WTC11 (cell line): ENCODE results near the gene EPN1. TPM values are rescaled to one million over a fixed set of nuclear protein-coding genes. Genes with fewer than 3 reads are reported as not detected.

Source experiments
- ATAC-seq: fragments of 200-7000 bp; cut with Tn5 transposase; 2 replicates; pipeline ENCODE4 v1.10.0; 2021; ENCODE audit warnings: mild to moderate bottlenecking, moderate library complexity
- CTCF ChIA-PET: fragments of 300-600 bp; sonication (Branson Sonifier 250); formaldehyde crosslinking; loops from one replicate; lab custom pipeline; 2021; ENCODE audit warnings: antibody characterized with exemption; lab: Charles Lee
- POLR2A ChIA-PET: fragments of 350-600 bp; sonication (Branson Sonifier 250); formaldehyde crosslinking; loops from one replicate; lab custom pipeline; 2021; ENCODE audit warnings: antibody characterized with exemption; lab: Charles Lee
- DNase-seq: peaks from one replicate; pipeline ENCODE4 v3.0.0; 2021; ENCODE audit warnings: low spot score
- H3K27ac Mint-ChIP-seq: 2 replicates; pipeline ENCODE4 v1.8.0; 2021; ENCODE audit warnings: mixed read lengths
- H3K27me3 Mint-ChIP-seq: 2 replicates; pipeline ENCODE4 v1.8.0; 2021; ENCODE audit warnings: low read depth, mild to moderate bottlenecking, moderate library complexity, mixed read lengths
- H3K36me3 Mint-ChIP-seq: 2 replicates; pipeline ENCODE4 v1.8.0; 2021; ENCODE audit warnings: mixed read lengths
- H3K4me1 Mint-ChIP-seq: 2 replicates; pipeline ENCODE4 v1.8.0; 2022; ENCODE audit warnings: mixed read lengths
- H3K4me3 Mint-ChIP-seq: 2 replicates; pipeline ENCODE4 v1.8.0; 2021; ENCODE audit warnings: mild to moderate bottlenecking, moderate library complexity, mixed read lengths
- H3K9me3 Mint-ChIP-seq: 2 replicates; pipeline ENCODE4 v1.8.0; 2021; ENCODE audit warnings: mixed read lengths
- ATF3 ChIP-seq: sonication (generic); formaldehyde crosslinking; conservative IDR thresholded peaks from 2 replicates; pipeline ENCODE4 v1.8.1; 2022; ENCODE audit warnings: mild to moderate bottlenecking, missing genetic modification reagents
- CREB1 ChIP-seq: sonication (generic); formaldehyde crosslinking; IDR thresholded peaks from 2 replicates; pipeline ENCODE4 v1.8.0; 2023; ENCODE audit warnings: mild to moderate bottlenecking, missing genetic modification reagents
- CTCF ChIP-seq: fragments of 200-600 bp; IDR thresholded peaks from 2 replicates; pipeline ENCODE4 v1.8.0; 2022; ENCODE audit warnings: antibody characterized with exemption
- EMX1 ChIP-seq: fragments of 250-450 bp; sonication (Bioruptor Pico); IDR thresholded peaks from 2 replicates; pipeline ENCODE4 v1.8.0; 2021; ENCODE audit warnings: mild to moderate bottlenecking
- ERG ChIP-seq: fragments of 250-450 bp; sonication (Bioruptor Pico); IDR thresholded peaks from 2 replicates; pipeline ENCODE4 v1.8.0; 2021; ENCODE audit warnings: mild to moderate bottlenecking
- ESRRA ChIP-seq: sonication (generic); formaldehyde crosslinking; IDR thresholded peaks from 2 replicates; pipeline ENCODE4 v1.8.1; 2022; ENCODE audit warnings: mild to moderate bottlenecking, missing genetic modification reagents, borderline replicate concordance
- FOXJ3 ChIP-seq: sonication (generic); formaldehyde crosslinking; IDR thresholded peaks from 2 replicates; pipeline ENCODE4 v1.9.0; 2021; ENCODE audit warnings: missing genetic modification reagents, mild to moderate bottlenecking, borderline replicate concordance
- FOXK1 ChIP-seq: sonication (generic); formaldehyde crosslinking; IDR thresholded peaks from 2 replicates; pipeline ENCODE4 v1.8.0; 2022; ENCODE audit warnings: mild to moderate bottlenecking, moderate library complexity, missing genetic modification reagents
- GABPB1 ChIP-seq: sonication (generic); formaldehyde crosslinking; IDR thresholded peaks from 2 replicates; pipeline ENCODE4 v1.8.1; 2023; ENCODE audit warnings: mild to moderate bottlenecking, missing genetic modification reagents
- HMGXB4 ChIP-seq: sonication (generic); formaldehyde crosslinking; IDR thresholded peaks from 2 replicates; pipeline ENCODE4 v1.8.1; 2023; ENCODE audit warnings: mild to moderate bottlenecking, moderate library complexity, missing genetic modification reagents
- JUN ChIP-seq: sonication (generic); formaldehyde crosslinking; IDR thresholded peaks from 2 replicates; pipeline ENCODE4 v1.8.0; 2023; ENCODE audit warnings: mild to moderate bottlenecking, missing genetic modification reagents
- NFE2L1 ChIP-seq: sonication (generic); formaldehyde crosslinking; IDR thresholded peaks from 2 replicates; pipeline ENCODE4 v1.8.1; 2023; ENCODE audit warnings: missing genetic modification reagents
- NR1H2 ChIP-seq: sonication (generic); formaldehyde crosslinking; IDR thresholded peaks from 2 replicates; pipeline ENCODE4 v1.9.0; 2021; ENCODE audit warnings: mild to moderate bottlenecking, moderate library complexity, missing genetic modification reagents
- TP53 ChIP-seq: sonication (generic); formaldehyde crosslinking; IDR thresholded peaks from 2 replicates; pipeline ENCODE4 v1.8.1; 2023; ENCODE audit warnings: mild to moderate bottlenecking, missing genetic modification reagents
- ZNF121 ChIP-seq: sonication (generic); formaldehyde crosslinking; IDR thresholded peaks from 2 replicates; pipeline ENCODE4 v1.8.0; 2023; ENCODE audit warnings: missing genetic modification reagents
- ZNF232 ChIP-seq: sonication (generic); formaldehyde crosslinking; IDR thresholded peaks from 2 replicates; pipeline ENCODE4 v1.8.0; 2022; ENCODE audit warnings: mild to moderate bottlenecking, missing genetic modification reagents
- ZNF281 ChIP-seq: sonication (generic); formaldehyde crosslinking; IDR thresholded peaks from 2 replicates; pipeline ENCODE4 v1.8.0; 2023; ENCODE audit warnings: mild to moderate bottlenecking, missing genetic modification reagents
- ZNF396 ChIP-seq: fragments of 250-450 bp; sonication (Bioruptor Pico); IDR thresholded peaks from 2 replicates; pipeline ENCODE4 v1.8.0; 2021; ENCODE audit warnings: mild to moderate bottlenecking, moderate library complexity, borderline replicate concordance
- ZNF416 ChIP-seq: fragments of 250-450 bp; sonication (Bioruptor Pico); IDR thresholded peaks from 2 replicates; pipeline ENCODE4 v1.9.0; 2021; ENCODE audit warnings: mild to moderate bottlenecking, inconsistent platforms
- ZNF512 ChIP-seq: sonication (generic); formaldehyde crosslinking; IDR thresholded peaks from 2 replicates; pipeline ENCODE4 v1.8.1; 2022; ENCODE audit warnings: missing genetic modification reagents, borderline replicate concordance
- ZNF532 ChIP-seq: fragments of 250-450 bp; sonication (Bioruptor Pico); IDR thresholded peaks from 2 replicates; pipeline ENCODE4 v1.9.0; 2021; ENCODE audit warnings: mild to moderate bottlenecking, borderline replicate concordance
- ZSCAN18 ChIP-seq: fragments of 250-450 bp; sonication (Bioruptor Pico); IDR thresholded peaks from 2 replicates; pipeline ENCODE4 v2.1.2; 2022; ENCODE audit warnings: mild to moderate bottlenecking, moderate library complexity
- total RNA-seq: library from RNA; stranded (reverse); gene quantifications from 3 replicates; pipeline ENCODE4 v1.2.3, GENCODE V29; 2021

The EPN1 gene
- total RNA-seq, 1 experiment from 2014 or later = 234 TPM

- ChIA-PET CTCF (interaction anchor here (0.6 kb wide), 1 partner anchor 80 kb away, joined by 3 read pairs; no protein-coding TSS in a partner anchor), POLR2A (no interaction called here)
- Mint-ChIP-seq H3K4me1 (no peaks in the 10 kb centered on the region), H3K36me3 (peaks cover 34% of the 10 kb centered on the region), H3K27ac (no peak overlapping the region), H3K9me3 (no peaks in the 10 kb centered on the region), H3K27me3 (no peaks in the 10 kb centered on the region), H3K4me3 (no peak overlapping the region)
- no peak for DNase-seq
- no peak for TF ChIP-seq ZNF121 (CRISPR knock-in tag)
- TF ChIP-seq CREB1 (CRISPR knock-in tag) = no peak
- no peak for TF ChIP-seq ATF3 (CRISPR knock-in tag)
- no peak for TF ChIP-seq FOXK1
- no peak for TF ChIP-seq ZNF232 (CRISPR knock-in tag)
- TF ChIP-seq ESRRA = no peak
- no peak for TF ChIP-seq EMX1 (CRISPR knock-in tag)
- no peak for ATAC-seq
Observed at GRCh38 chr19:55697698-55698097, 22.7 kb downstream of the EPN1 start.

- ATAC-seq (no peak), DNase-seq (no peak)
- H3K36me3 Mint-ChIP-seq = peaks cover 33% of the 10 kb centered on the region
- no peaks in the 10 kb centered on the region for H3K27me3 Mint-ChIP-seq
- H3K4me3 Mint-ChIP-seq = no peak overlapping the region
- H3K9me3 Mint-ChIP-seq = no peaks in the 10 kb centered on the region
- no peak overlapping the region; the same call in 1 of the 2 replicates for H3K27ac Mint-ChIP-seq
- POLR2A ChIA-PET = no interaction called here
- CTCF ChIA-PET = no interaction called here
- TF ChIP-seq HMGXB4 (CRISPR knock-in tag) (no peak), ZSCAN18 (CRISPR knock-in tag) (no peak), ERG (no peak), FOXJ3 (CRISPR knock-in tag) (no peak), JUN (CRISPR knock-in tag) (no peak), CTCF (no peak), TP53 (CRISPR knock-in tag) (no peak), ZNF416 (CRISPR knock-in tag) (no peak), GABPB1 (CRISPR knock-in tag) (no peak), ZNF532 (no peak), ZNF396 (CRISPR knock-in tag) (no peak), ZNF281 (CRISPR knock-in tag) (no peak), NFE2L1 (no peak), NR1H2 (CRISPR knock-in tag) (no peak), ZNF512 (CRISPR knock-in tag) (no peak)
- no peaks in the 10 kb centered on the region for H3K4me1 Mint-ChIP-seq
Observed at GRCh38 chr19:55698256-55698655, 23.2 kb downstream of the EPN1 start.
